Activated CD8-positive, alpha-beta memory T cell treated with anti-CD3 and anti-CD28 coated beads, Interleukin-2, amount 50 U/mL, for 4 hours (primary cell): Measurements from ENCODE around the gene NLRC3.
"Not testable (repeated sequence)": the region's sequence is repeated elsewhere in the genome, so short reads cannot be mapped to it uniquely, and the experiment has no call there.

Source experiments
- DNase-seq: peaks from one replicate; pipeline ENCODE4 v3.0.0-alpha.2; 2020

NLRC3 gene

GRCh38 chr16:3577302-3577752 lies at the start of gene NLRC3:
TSS of gene NLRC3 (minus strand) at chr16:3577403. CDS start at chr16:3565036, 12,367 bp downstream.
- DNase-seq: peak; percentile 47

GRCh38 chr16:3625911-3626732 lies 48.9 kb upstream of the NLRC3 start:
- DNase-seq: no peak

- no peak for DNase-seq
Measured at GRCh38 chr16:3625331-3625730, 48.1 kb upstream of the NLRC3 start.

- DNase-seq: no peak
Measured at GRCh38 chr16:3623642-3624041, 46.4 kb upstream of the NLRC3 start.

- no peak for DNase-seq
Measured at GRCh38 chr16:3618769-3619141, 41.6 kb upstream of the NLRC3 start.

- DNase-seq: no peak
Measured at GRCh38 chr16:3612510-3613466, 35.6 kb upstream of the NLRC3 start.

- peak; percentile 90 for DNase-seq
Measured at GRCh38 chr16:3611146-3611975, 34.2 kb upstream of the NLRC3 start, which contains the start of gene SLX4. TSS of gene SLX4 (minus strand) at chr16:3611606. CDS start at chr16:3608964, 2,642 bp downstream.

GRCh38 chr16:3610698-3611145 lies 33.5 kb upstream of the NLRC3 start:
- no peak for DNase-seq

GRCh38 chr16:3609895-3610697 lies 32.9 kb upstream of the NLRC3 start:
- DNase-seq: no peak

GRCh38 chr16:3608976-3609375 lies 31.8 kb upstream of the NLRC3 start:
- not testable (repeated sequence) for DNase-seq

GRCh38 chr16:3608069-3608468 lies 30.9 kb upstream of the NLRC3 start:
- DNase-seq: no peak

GRCh38 chr16:3607634-3608033 lies 30.4 kb upstream of the NLRC3 start:
- DNase-seq: no peak

GRCh38 chr16:3607161-3607560 lies 30.0 kb upstream of the NLRC3 start:
- no peak for DNase-seq

- DNase-seq: no peak
Measured at GRCh38 chr16:3606441-3606840, 29.2 kb upstream of the NLRC3 start.

GRCh38 chr16:3602320-3602653 lies 25.1 kb upstream of the NLRC3 start:
- DNase-seq: no peak

- no peak for DNase-seq
Measured at GRCh38 chr16:3601614-3602319, 24.6 kb upstream of the NLRC3 start.

GRCh38 chr16:3599922-3600321 lies 22.7 kb upstream of the NLRC3 start:
- DNase-seq: no peak

- no peak for DNase-seq
Measured at GRCh38 chr16:3599121-3599520, 21.9 kb upstream of the NLRC3 start.

- DNase-seq: no peak
Measured at GRCh38 chr16:3598236-3598635, 21.0 kb upstream of the NLRC3 start.

- no peak for DNase-seq
Measured at GRCh38 chr16:3597676-3598075, 20.5 kb upstream of the NLRC3 start.

GRCh38 chr16:3597226-3597625 lies 20.0 kb upstream of the NLRC3 start:
- DNase-seq: no peak
